HepG2 (cell line): ENCODE measurements around the gene COL27A1. TPM values are rescaled to one million over a fixed set of nuclear protein-coding genes. Genes with fewer than 3 reads are reported as not detected.
A peak's percentile ranks its signal among the peaks of the same experiment; 100 is the strongest.

ENCODE experiments used
- ATAC-seq: fragments of 200-7000 bp; cut with Tn5 transposase; 3 replicates; pipeline ENCODE4 v1.9.1; 2020; ENCODE audit warnings: mild to moderate bottlenecking, moderate library complexity
- BruUV-seq: library from RNA; stranded (reverse); fragments of 400-500 nt; replicated peaks from 2 replicates; lab custom pipeline; 2021; lab: Mats Ljungman, UMichigan
- CTCF ChIA-PET: fragments of 300-600 bp; formaldehyde crosslinking; extraction: SDS; loops from one replicate; lab custom pipeline; 2021; ENCODE audit warnings: low total read pairs, inconsistent platforms, low intra/inter-chr PET ratio; lab: Yijun Ruan, JAX
- POLR2A ChIA-PET: fragments of 350-600 bp; sonication (Branson Sonifier 250); formaldehyde crosslinking; loops from one replicate; lab custom pipeline; 2020; ENCODE audit warnings: antibody characterized with exemption, inconsistent platforms; lab: Yijun Ruan, JAX
- DNase-seq: peaks from one replicate; pipeline ENCODE4 v3.0.0-alpha.2; 2015; ENCODE audit warnings: low spot score
- FAIRE-seq: peaks from 3 replicates; lab custom pipeline; 2011; peaks lifted over from hg19 to GRCh38; lab: Jason Lieb, UNC
- H2AFZ ChIP-seq: one replicate; pipeline ENCODE4 v1.6.1; 2011; ENCODE audit warnings: low read length, inconsistent platforms
- H3K27ac ChIP-seq: fragments of 300-600 bp; 3 replicates; pipeline ENCODE4 v1.8.0; 2011; ENCODE audit warnings: mixed run types, mild to moderate bottlenecking, mixed read lengths, low read length, inconsistent platforms; ENCODE audit not compliant: insufficient read depth; ENCODE audit errors: extremely low read length
- H3K27me3 ChIP-seq, 2 experiments: fragments of 200-600 bp in 1 of 2; 2 replicates in 1 of 2; 3 replicates in 1 of 2; pipeline versions ENCODE4 v1.6.0 to v1.8.0; 2011; ENCODE audit warnings: low read length in 2 of 2, mild to moderate bottlenecking in 2 of 2, moderate library complexity in 2 of 2, inconsistent platforms in 1 of 2; ENCODE audit not compliant: insufficient read depth in 2 of 2, control insufficient read depth in 1 of 2
- H3K36me3 ChIP-seq, 2 experiments: fragments of 200-600 bp in 1 of 2; replicated peaks in 1 of 2; 2 replicates in 1 of 2; 3 replicates in 1 of 2; pipeline versions ENCODE4 v1.5.1 to v1.8.0; 2011; ENCODE audit warnings: low read length in 2 of 2, inconsistent platforms in 1 of 2; ENCODE audit not compliant: insufficient read depth in 2 of 2, control insufficient read depth in 1 of 2
- H3K4me1 ChIP-seq: 2 replicates; pipeline ENCODE4 v1.5.1; 2012; ENCODE audit warnings: low read length, inconsistent platforms; ENCODE audit not compliant: insufficient read depth
- H3K4me2 ChIP-seq: 2 replicates; pipeline ENCODE4 v1.6.0; 2011; ENCODE audit warnings: low read depth, low read length, inconsistent platforms
- H3K4me3 ChIP-seq, 3 experiments: fragments of 200-600 bp in 1 of 3; sonication (generic), shearing (Covaris generic) in 1 of 3; replicated peaks in 1 of 3; 2 replicates each; pipeline ENCODE4 v1.5.1; 2011 to 2016; ENCODE audit warnings: low read length in 3 of 3, inconsistent platforms in 2 of 3, low read depth in 2 of 3, mild to moderate bottlenecking in 2 of 3, control low read depth in 1 of 3, mixed read lengths in 1 of 3; ENCODE audit not compliant: insufficient read depth in 1 of 3
- H3K79me2 ChIP-seq: one replicate; pipeline ENCODE4 v1.6.1; 2011; ENCODE audit warnings: low read length, inconsistent platforms; ENCODE audit not compliant: insufficient read depth
- H3K9ac ChIP-seq: 2 replicates; pipeline ENCODE4 v1.6.0; 2011; ENCODE audit warnings: mild to moderate bottlenecking, low read depth, low read length, inconsistent platforms; ENCODE audit not compliant: insufficient read depth
- H3K9me3 ChIP-seq: 2 replicates; pipeline ENCODE4 v1.5.1; 2012; ENCODE audit warnings: mild to moderate bottlenecking, low read length
- H4K20me1 ChIP-seq: 2 replicates; pipeline ENCODE4 v1.6.0; 2011; ENCODE audit warnings: inconsistent platforms, mild to moderate bottlenecking, low read length, moderate library complexity; ENCODE audit not compliant: insufficient read depth
- FOSL2 ChIP-seq: sonication (generic); formaldehyde crosslinking; IDR thresholded peaks from 2 replicates; pipeline ENCODE4 v1.4.0; 2020; ENCODE audit warnings: missing genetic modification reagents
- HMG20A ChIP-seq: IDR thresholded peaks from 2 replicates; pipeline ENCODE4 v1.6.1; 2016; ENCODE audit warnings: borderline replicate concordance
- HMGA1 ChIP-seq: sonication (generic); formaldehyde crosslinking; conservative IDR thresholded peaks from 2 replicates; pipeline ENCODE4 v1.4.0; 2020; ENCODE audit warnings: missing genetic modification reagents
- MXI1 ChIP-seq: IDR thresholded peaks from 3 replicates; pipeline ENCODE4 v1.6.1; 2012; ENCODE audit warnings: low read depth, low read length, inconsistent platforms, borderline replicate concordance
- NFE2L2 ChIP-seq: fragments of 150-350 bp; IDR thresholded peaks from 2 replicates; pipeline ENCODE4 v1.6.1; 2014; ENCODE audit warnings: low read length
- ZFP36L2 ChIP-seq: sonication (generic); formaldehyde crosslinking; IDR thresholded peaks from 2 replicates; pipeline ENCODE4 v1.4.0; 2020; ENCODE audit warnings: missing genetic modification reagents
- ZNF720 ChIP-seq: sonication (generic); formaldehyde crosslinking; IDR thresholded peaks from 2 replicates; pipeline ENCODE4 v1.4.0; 2020; ENCODE audit warnings: missing genetic modification reagents
- WGBS: methylation state at CpG from one replicate; pipeline ENCODE4 v1.1.6; 2017; ENCODE audit warnings: low lambda C conversion rate; 5-methylcytosine and 5-hydroxymethylcytosine counted together
- in situ Hi-C: cut with HindIII; loops from 2 replicates; pipeline ENCODE4 v1.10.0; 2017; ENCODE audit warnings: low pct_unique_long_range_greater_than_20kb; ENCODE audit not compliant: extremely low pct_ligation_motif_present
- intact Hi-C: fragments of 100-400 bp; cut with micrococcal nuclease; formaldehyde crosslinking; loops from one replicate; pipeline ENCODE4 v1.10.0; 2022; ENCODE audit not compliant: unreplicated experiment
- polyA plus RNA-seq, 8 experiments: library from polyadenylated mRNA; depleted of rRNA in 3 of 8; stranded (reverse) in 7 of 8; unstranded in 1 of 8; fragments of >200 nt; fragmentation: Illumina TruSeq in 4 of 8; extraction: Trizol in 4 of 8; gene quantifications; 2 replicates each; pipeline versions ENCODE4 v1.2.1 to v1.2.3, GENCODE V29; 2011 to 2016; ENCODE audit warnings: low read depth in 4 of 8, missing spikeins in 1 of 8, mixed read lengths in 1 of 8; ENCODE audit not compliant: insufficient read depth in 1 of 8
- total RNA-seq, 5 experiments: library from RNA; depleted of rRNA; stranded (reverse); fragments of >200 nt; fragmentation: Illumina TruSeq; extraction: Trizol; gene quantifications; 2 replicates each; pipeline ENCODE4 v1.2.3, GENCODE V29; 2016; ENCODE audit warnings: low read depth in 1 of 5

Gene COL27A1
- total and polyA plus RNA-seq, 2 of the 13 experiments (the other 11 are each of a cell fraction or from before 2014, with no cell fraction given): 71.3 to 89.1 TPM

- no peak for TF ChIP-seq ZFP36L2 (CRISPR knock-in tag)
- no peak for TF ChIP-seq HMGA1
- no peak for TF ChIP-seq HMG20A (CRISPR knock-in tag)
- TF ChIP-seq NFE2L2: no peak
- peak; percentile 48; the same call in 1 of the 3 replicates for TF ChIP-seq MXI1
Measured at GRCh38 chr9:114163517-114163951, 8.2 kb downstream of the COL27A1 start (continued).

GRCh38 chr9:114164191-114164794, 9.0 kb downstream of the COL27A1 start:
- CTCF ChIA-PET: no interaction called here
- POLR2A ChIA-PET: interaction anchor here (0.5 to 13.2 kb wide), 4 partner anchors 10 to 56 kb away, joined by 3 to 252 read pairs (median 6); no protein-coding TSS in a partner anchor
- Histone ChIP-seq H3K27ac (peak overlapping the region; percentile 35), H3K4me3 (no peak overlapping the region), H3K27me3 (no peaks in the 10 kb centered on the region), H2AFZ (no peak overlapping the region), H4K20me1 (peaks cover 44% of the 10 kb centered on the region), H3K9me3 (no peaks in the 10 kb centered on the region), H3K4me2 (no peak overlapping the region), H3K79me2 (peaks cover 72% of the 10 kb centered on the region), H3K4me1 (peaks cover 53% of the 10 kb centered on the region), H3K9ac (no peak overlapping the region), H3K36me3 (peaks cover 32 to 63% of the 10 kb centered on the region in 2 experiments)
- 71% methylated on average over 1 of the region's 1 CpG for WGBS
- DNase-seq: no peak
- no peak for FAIRE-seq
- intact Hi-C loops (no loop called here), in situ Hi-C loops (no loop called here)
- BruUV-seq: no TSS peak
- no peak for TF ChIP-seq ZNF720
- TF ChIP-seq FOSL2 (CRISPR knock-in tag): 0 out of 2 replicates have a peak, but pooled peaks have one; percentile 29
- ATAC-seq: no peak; the same call in 2 of the 3 replicates
